IgD-negative memory B cell (primary cell): Measurements from ENCODE around the gene TEP1. TPM values are rescaled to one million over a fixed set of nuclear protein-coding genes. Genes with fewer than 3 reads are reported as not detected.
"Not testable (repeated sequence)": the region's sequence is repeated elsewhere in the genome, so short reads cannot be mapped to it uniquely, and the experiment has no call there.

Source experiments
- H3K27ac Mint-ChIP-seq, 3 donors: one replicate each; pipeline ENCODE4 v1.8.0; 2020 to 2022; ENCODE audit warnings: mild to moderate bottlenecking in 3 of 3, mixed read lengths in 3 of 3, moderate library complexity in 1 of 3
- H3K27me3 Mint-ChIP-seq: one replicate; pipeline ENCODE4 v1.8.0; 2021; ENCODE audit warnings: mixed read lengths
- H3K36me3 Mint-ChIP-seq: one replicate; pipeline ENCODE4 v1.8.0; 2020; ENCODE audit warnings: mild to moderate bottlenecking, mixed read lengths
- H3K4me1 Mint-ChIP-seq, 3 donors: one replicate each; pipeline ENCODE4 v1.8.0; 2020 to 2022; ENCODE audit warnings: mixed read lengths in 3 of 3, mild to moderate bottlenecking in 1 of 3
- H3K4me3 Mint-ChIP-seq, 4 donors: one replicate each; pipeline ENCODE4 v1.8.0; 2020 to 2022; ENCODE audit warnings: mild to moderate bottlenecking in 4 of 4, mixed read lengths in 4 of 4, moderate library complexity in 3 of 4
- H3K9me3 Mint-ChIP-seq, 3 donors: one replicate each; pipeline ENCODE4 v1.8.0; 2020 to 2021; ENCODE audit warnings: mixed read lengths in 3 of 3, mild to moderate bottlenecking in 1 of 3
- polyA plus RNA-seq: library from polyadenylated mRNA; unstranded; fragments of 300-500 nt; fragmentation: Illumina TruSeq; gene quantifications from one replicate; pipeline ENCODE4 v1.2.3, GENCODE V29; 2021

The TEP1 gene
- polyA plus RNA-seq, 1 donor from 2014 or later, result 17.8 TPM

DNA sequence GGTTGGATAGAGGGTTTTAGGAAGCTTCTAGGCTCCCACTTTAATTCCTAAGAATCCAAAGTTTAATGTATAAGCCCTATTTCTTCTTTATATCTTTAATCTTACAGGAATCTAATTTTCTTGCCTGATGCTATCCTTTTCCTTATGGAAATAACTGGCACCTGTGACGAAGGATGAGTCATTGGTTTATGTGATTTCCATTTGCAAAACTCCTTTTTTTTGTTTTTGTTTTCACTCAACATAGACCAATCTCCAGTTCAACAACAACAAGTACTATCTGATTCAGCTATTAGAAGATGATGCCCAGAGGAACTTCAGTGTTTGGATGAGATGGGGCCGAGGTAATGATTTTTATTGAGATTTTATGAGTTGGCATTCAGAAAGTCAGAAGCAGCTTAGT, 63.0 kb downstream of the TEP1 start:
- peaks cover 6% of the 10 kb centered on the region for H3K36me3 Mint-ChIP-seq
- no peak overlapping the region for H3K4me3 Mint-ChIP-seq
- no peaks in the 10 kb centered on the region for H3K9me3 Mint-ChIP-seq
- no peaks in the 10 kb centered on the region for H3K27me3 Mint-ChIP-seq
- H3K4me1 Mint-ChIP-seq, result peaks cover 1 to 5% (median 2%) of the 10 kb centered on the region in 3 donors
- H3K27ac Mint-ChIP-seq, result no peak overlapping the region

DNA sequence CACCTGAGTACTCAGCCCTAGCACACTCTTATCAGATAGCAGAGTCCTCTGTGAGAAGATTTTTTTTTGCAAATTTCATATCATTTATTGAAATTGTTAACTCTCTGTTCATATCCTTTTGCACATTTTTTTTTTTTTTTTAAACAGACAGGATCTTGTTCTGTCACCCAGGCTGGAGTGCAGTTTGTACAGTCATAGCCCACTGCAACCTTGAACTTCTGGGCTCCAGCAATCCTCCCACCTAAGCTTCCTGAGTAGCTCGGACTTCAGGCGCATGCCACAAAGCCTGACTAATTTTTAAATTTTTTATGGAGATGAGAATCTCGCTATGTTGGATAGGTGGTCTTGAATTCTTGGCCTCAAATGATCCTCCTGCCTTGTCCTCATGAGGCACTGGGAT, 65.6 kb downstream of the TEP1 start:
- Mint-ChIP-seq H3K36me3 (peaks cover 6% of the 10 kb centered on the region), H3K4me3 (peak overlapping the region in 1 of 4 donors; percentile 20), H3K27me3 (no peaks in the 10 kb centered on the region), H3K4me1 (peaks cover 14 to 20% (median 15%) of the 10 kb centered on the region in 3 donors), H3K9me3 (no peaks in the 10 kb centered on the region), H3K27ac (no peak overlapping the region)

GRCh38 chr14:20346713-20347112, 66.6 kb downstream of the TEP1 start:
- no peaks in the 10 kb centered on the region for H3K27me3 Mint-ChIP-seq
- H3K4me1 Mint-ChIP-seq, result peaks cover 14 to 20% (median 15%) of the 10 kb centered on the region in 3 donors
- H3K9me3 Mint-ChIP-seq, result no peaks in the 10 kb centered on the region
- H3K4me3 Mint-ChIP-seq, result peak overlapping the region in 1 of 4 donors; percentile 49
- peaks cover 2% of the 10 kb centered on the region for H3K36me3 Mint-ChIP-seq
- H3K27ac Mint-ChIP-seq, result no peak overlapping the region

DNA sequence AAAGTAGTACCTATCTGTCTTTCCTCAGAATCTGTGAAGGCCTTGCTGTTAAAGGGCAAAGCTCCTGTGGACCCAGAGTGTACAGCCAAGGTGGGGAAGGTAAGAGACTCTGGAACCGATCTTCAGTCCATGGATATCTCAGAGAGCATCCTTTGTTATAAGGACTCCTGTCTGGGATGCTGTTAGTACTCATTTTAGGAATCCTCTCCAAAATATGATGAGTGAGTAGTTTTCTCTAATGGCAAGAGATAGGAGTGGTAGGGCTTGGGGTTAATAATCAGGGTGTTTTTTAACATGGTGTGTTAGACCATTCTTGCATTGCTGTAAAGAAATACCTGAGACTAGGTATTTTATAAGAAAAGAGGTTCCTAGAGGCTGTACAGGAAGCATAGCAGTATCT, 67.9 kb downstream of the TEP1 start:
- H3K4me1 Mint-ChIP-seq, result peaks cover 14 to 17% (median 15%) of the 10 kb centered on the region in 3 donors
- H3K27ac Mint-ChIP-seq, result peak overlapping the region in 1 of 3 donors; percentile 92
- H3K9me3 Mint-ChIP-seq, result no peaks in the 10 kb centered on the region
- H3K27me3 Mint-ChIP-seq, result no peaks in the 10 kb centered on the region
- peak overlapping the region in 2 of 4 donors; percentile 10 to 91 for H3K4me3 Mint-ChIP-seq
- H3K36me3 Mint-ChIP-seq, result peaks cover 2% of the 10 kb centered on the region

- Mint-ChIP-seq H3K27me3 (no peaks in the 10 kb centered on the region), H3K36me3 (peaks cover 2% of the 10 kb centered on the region), H3K4me3 (peak overlapping the region; percentile 91 to 100 (median 98)), H3K27ac (peak overlapping the region; percentile 92 to 99 (median 98)), H3K9me3 (no peaks in the 10 kb centered on the region), H3K4me1 (peaks cover 15 to 17% (median 16%) of the 10 kb centered on the region in 3 donors)
These were observed 69.5 kb downstream of the TEP1 start for GRCh38 chr14:20343862-20344220.

DNA sequence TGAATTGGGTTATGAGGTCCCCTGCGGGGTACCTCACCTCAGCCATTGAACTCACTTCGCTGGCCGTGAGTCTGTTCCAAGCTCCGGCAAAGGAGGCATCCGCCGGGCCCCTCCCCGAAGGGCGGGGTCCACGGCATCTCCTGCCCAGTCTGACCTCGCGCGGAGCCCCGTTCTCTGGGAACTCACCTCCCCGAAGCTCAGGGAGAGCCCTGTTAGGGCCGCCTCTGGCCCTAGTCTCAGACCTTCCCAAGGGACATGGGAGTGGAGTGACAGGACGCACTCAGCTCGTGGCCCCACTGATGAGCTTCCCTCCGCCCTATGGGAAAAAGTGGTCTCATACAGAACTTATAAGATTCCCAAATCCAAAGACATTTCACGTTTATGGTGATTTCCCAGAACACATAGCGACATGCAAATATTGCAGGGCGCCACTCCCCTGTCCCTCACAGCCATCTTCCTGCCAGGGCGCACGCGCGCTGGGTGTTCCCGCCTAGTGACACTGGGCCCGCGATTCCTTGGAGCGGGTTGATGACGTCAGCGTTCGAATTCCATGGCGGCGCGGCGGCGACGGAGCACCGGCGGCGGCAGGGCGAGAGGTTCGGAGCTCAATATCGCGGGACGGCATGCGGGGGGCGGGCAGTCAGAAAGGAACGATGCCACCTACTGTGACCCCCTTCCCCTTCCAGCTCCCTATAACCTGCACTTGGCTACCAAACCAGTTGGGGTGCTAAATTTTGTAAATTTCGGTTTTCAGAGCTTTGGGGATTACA, 70.0 kb downstream of the TEP1 start, which contains the start of gene PARP2:
Gene PARP2, plus strand, starts transcription at position 544 of the 770 bp plus-strand sequence. Its CDS starts 7 bp downstream, at position 551.
- H3K36me3 Mint-ChIP-seq, result peaks cover 2% of the 10 kb centered on the region

GRCh38 chr14:20341646-20342045, 71.7 kb downstream of the TEP1 start:
- peak overlapping the region in 3 of 4 donors; percentile 91 to 98 (median 98) for H3K4me3 Mint-ChIP-seq
- H3K27me3 Mint-ChIP-seq, result no peaks in the 10 kb centered on the region
- peaks cover under 1% of the 10 kb centered on the region for H3K36me3 Mint-ChIP-seq
- peak overlapping the region in 1 of 3 donors; percentile 98 for H3K27ac Mint-ChIP-seq
- H3K4me1 Mint-ChIP-seq, result peaks cover 15 to 17% (median 15%) of the 10 kb centered on the region in 3 donors
- no peaks in the 10 kb centered on the region for H3K9me3 Mint-ChIP-seq

More for the DNA sequence above, 70.0 kb downstream of the TEP1 start, which contains the start of gene PARP2:
- H3K9me3 Mint-ChIP-seq, result no peaks in the 10 kb centered on the region
- H3K4me3 Mint-ChIP-seq, result peak within 1 kb of the TSS; percentile 91 to 100 (median 98)
- peaks cover 15 to 17% (median 16%) of the 10 kb centered on the region in 3 donors for H3K4me1 Mint-ChIP-seq
- H3K27ac Mint-ChIP-seq, result peak within 1 kb of the TSS; percentile 92 to 99 (median 98)
- H3K27me3 Mint-ChIP-seq, result no peaks in the 10 kb centered on the region

GRCh38 chr14:20341032-20341431, 72.3 kb downstream of the TEP1 start:
- H3K27ac Mint-ChIP-seq, H3K9me3 Mint-ChIP-seq, H3K27me3 Mint-ChIP-seq, H3K36me3 Mint-ChIP-seq: not testable (repeated sequence)
- peaks cover 15 to 17% (median 15%) of the 10 kb centered on the region in 3 donors for H3K4me1 Mint-ChIP-seq
- H3K4me3 Mint-ChIP-seq, result peak overlapping the region in 2 of 4 donors; percentile 11 to 63

DNA sequence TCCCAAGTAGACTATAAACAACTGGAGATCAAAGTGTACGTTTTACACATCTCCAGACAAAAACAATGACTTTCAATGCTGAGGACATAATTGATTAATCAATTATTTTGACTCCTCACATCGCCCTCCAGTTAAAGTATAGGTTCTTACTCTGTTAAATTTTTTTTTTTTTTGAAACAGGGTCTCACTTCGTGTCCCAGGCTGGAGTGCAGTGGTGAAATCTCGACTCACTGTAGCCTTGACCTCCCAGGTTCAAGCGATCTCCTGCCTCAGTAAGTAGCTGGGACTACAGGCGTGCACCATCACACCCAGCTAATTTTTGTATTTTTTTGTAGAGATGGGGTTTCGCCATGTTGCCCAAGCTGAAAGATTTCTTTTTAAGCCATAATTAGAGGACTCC, 79.3 kb downstream of the TEP1 start:
- H3K27ac Mint-ChIP-seq, result no peak overlapping the region
- peaks cover 2% of the 10 kb centered on the region for H3K36me3 Mint-ChIP-seq
- H3K4me3 Mint-ChIP-seq, result no peak overlapping the region
- H3K4me1 Mint-ChIP-seq, result peaks cover 21 to 34% (median 25%) of the 10 kb centered on the region in 3 donors
- H3K9me3 Mint-ChIP-seq, result no peaks in the 10 kb centered on the region
- no peaks in the 10 kb centered on the region for H3K27me3 Mint-ChIP-seq

- peaks cover 2% of the 10 kb centered on the region for H3K36me3 Mint-ChIP-seq
- peak overlapping the region; percentile 99 to 100 (median 100) for H3K4me3 Mint-ChIP-seq
- peaks cover 25 to 38% (median 28%) of the 10 kb centered on the region in 3 donors for H3K4me1 Mint-ChIP-seq
- H3K9me3 Mint-ChIP-seq, result no peaks in the 10 kb centered on the region
- peak overlapping the region; percentile 65 to 87 (median 82) for H3K27ac Mint-ChIP-seq
- H3K27me3 Mint-ChIP-seq, result no peaks in the 10 kb centered on the region
These were observed 79.8 kb downstream of the TEP1 start for GRCh38 chr14:20333494-20333841.

DNA sequence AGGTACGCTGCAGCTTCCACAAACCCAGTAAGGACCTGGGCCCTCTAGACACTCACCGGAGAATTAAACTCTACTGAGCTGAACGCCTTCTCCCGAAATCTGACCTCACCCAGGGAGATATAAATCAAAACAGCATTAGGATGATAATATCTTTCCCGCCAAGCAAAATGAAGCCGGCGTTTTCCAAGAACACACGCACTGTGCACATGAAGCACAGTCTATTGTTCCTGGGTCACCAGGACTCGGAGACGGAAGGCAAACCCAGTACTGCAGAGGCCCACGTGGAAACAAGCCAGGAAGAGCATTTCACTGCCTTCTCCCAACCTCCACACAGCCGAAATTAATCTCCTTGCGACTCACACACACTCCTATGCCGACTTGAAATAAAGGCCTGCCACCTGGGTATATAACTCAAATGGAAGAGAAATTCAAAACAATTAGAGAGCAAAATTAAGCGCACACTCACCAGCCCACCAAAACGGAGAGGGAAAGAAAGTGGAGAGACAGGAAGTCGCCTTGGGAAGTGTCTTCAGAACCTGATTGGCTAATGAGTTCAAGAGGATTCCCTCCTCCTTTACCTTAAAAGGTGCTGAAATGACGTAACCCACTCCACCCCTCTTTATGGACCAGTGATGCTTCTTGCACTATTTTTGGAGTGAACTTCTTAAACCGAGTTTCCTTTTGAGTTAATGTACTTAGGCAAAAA, 80.4 kb downstream of the TEP1 start, which contains the start of gene CCNB1IP1:
Gene CCNB1IP1, minus strand, starts transcription at position 492 of the 706 bp plus-strand sequence. CDS start 16,756 bp downstream, outside the sequence.
- H3K4me3 Mint-ChIP-seq, result peak within 1 kb of the TSS; percentile 99 to 100 (median 100)

DNA sequence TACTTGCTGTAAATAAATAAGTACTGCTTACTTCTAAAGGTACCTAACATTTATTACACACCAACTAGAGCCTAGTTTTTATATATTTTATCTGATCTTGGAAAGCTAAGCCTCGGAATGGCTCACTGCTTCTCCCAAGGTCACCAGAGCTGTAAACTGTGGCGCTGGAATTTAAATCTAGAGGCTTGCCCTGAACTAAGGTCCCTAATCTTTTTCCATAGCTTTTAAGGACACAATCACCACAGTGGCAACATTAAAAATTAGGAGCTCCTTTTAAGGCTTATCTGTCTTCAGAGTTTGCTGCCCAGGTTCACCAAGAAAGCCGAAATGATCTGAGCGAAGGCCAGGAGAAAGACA, 80.9 kb downstream of the TEP1 start:
- no peaks in the 10 kb centered on the region for H3K27me3 Mint-ChIP-seq
- H3K4me3 Mint-ChIP-seq, result peak overlapping the region; percentile 99 to 100 (median 100)
- peaks cover 27 to 43% (median 32%) of the 10 kb centered on the region in 3 donors for H3K4me1 Mint-ChIP-seq
- peaks cover 2% of the 10 kb centered on the region for H3K36me3 Mint-ChIP-seq
- no peaks in the 10 kb centered on the region for H3K9me3 Mint-ChIP-seq
- H3K27ac Mint-ChIP-seq, result peak overlapping the region; percentile 65 to 87 (median 82)

More for the DNA sequence above, 80.4 kb downstream of the TEP1 start, which contains the start of gene CCNB1IP1:
- Mint-ChIP-seq H3K9me3 (no peaks in the 10 kb centered on the region), H3K36me3 (peaks cover 2% of the 10 kb centered on the region), H3K27ac (peak within 1 kb of the TSS; percentile 65 to 87 (median 82)), H3K27me3 (no peaks in the 10 kb centered on the region), H3K4me1 (peaks cover 25 to 38% (median 28%) of the 10 kb centered on the region in 3 donors)

DNA sequence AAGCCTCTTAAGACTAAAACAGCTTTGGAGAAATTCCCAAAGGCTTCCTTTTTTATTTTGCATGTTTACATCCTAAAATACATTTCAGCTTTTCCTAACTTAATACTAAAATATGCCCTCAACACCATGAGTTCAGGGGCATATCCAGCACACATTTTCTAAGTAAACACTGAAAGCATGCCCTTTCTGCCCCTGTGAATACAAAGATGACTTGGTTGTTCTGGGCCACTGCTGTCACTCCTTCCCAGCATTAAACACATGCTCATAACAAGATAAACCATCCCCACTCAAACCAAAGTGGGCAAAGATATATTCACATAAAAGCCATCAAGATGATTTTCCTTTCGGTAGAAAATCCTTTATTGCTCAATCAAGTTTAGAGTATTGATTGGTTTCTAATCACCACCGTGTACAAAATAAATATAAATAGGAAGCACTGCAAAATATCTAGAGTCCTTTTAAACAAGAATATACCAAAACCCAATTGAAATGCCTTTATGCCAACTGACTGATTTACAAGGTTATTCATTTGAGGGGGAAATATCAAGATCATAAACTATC, 82.2 kb downstream of the TEP1 start:
- H3K27me3 Mint-ChIP-seq, result no peaks in the 10 kb centered on the region
- H3K27ac Mint-ChIP-seq, result peak overlapping the region in 2 of 3 donors; percentile 35 to 81
- peaks cover 29 to 47% (median 35%) of the 10 kb centered on the region in 3 donors for H3K4me1 Mint-ChIP-seq
- peak overlapping the region in 2 of 4 donors; percentile 32 to 50 for H3K4me3 Mint-ChIP-seq
- H3K9me3 Mint-ChIP-seq, result no peaks in the 10 kb centered on the region
- peaks cover 2% of the 10 kb centered on the region for H3K36me3 Mint-ChIP-seq

- H3K27me3 Mint-ChIP-seq, result no peaks in the 10 kb centered on the region
- H3K4me1 Mint-ChIP-seq, result peaks cover 29 to 47% (median 35%) of the 10 kb centered on the region in 3 donors
- H3K9me3 Mint-ChIP-seq, result no peaks in the 10 kb centered on the region
- peaks cover 2% of the 10 kb centered on the region for H3K36me3 Mint-ChIP-seq
- H3K27ac Mint-ChIP-seq, result no peak overlapping the region
- H3K4me3 Mint-ChIP-seq, result no peak overlapping the region
These were observed 83.9 kb downstream of the TEP1 start for GRCh38 chr14:20329355-20329754.

DNA sequence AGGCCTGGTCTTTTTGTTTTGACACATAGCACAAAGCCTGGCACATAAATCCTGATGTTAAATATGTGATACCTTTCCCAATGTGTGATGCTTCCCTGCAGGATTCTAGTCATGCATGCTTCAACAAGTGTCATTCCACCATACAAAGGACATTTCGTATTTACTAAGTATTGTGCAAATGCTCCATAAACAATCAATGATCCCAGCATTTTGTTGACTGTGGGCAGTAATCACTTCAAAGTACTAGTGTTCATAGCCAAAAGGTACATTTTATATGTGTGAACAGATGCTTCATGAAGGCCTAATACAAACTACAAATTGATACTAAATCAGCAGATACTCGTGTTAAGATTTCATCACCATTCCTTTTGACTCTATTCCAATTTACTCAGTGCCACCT, 84.6 kb downstream of the TEP1 start:
- Mint-ChIP-seq H3K36me3 (peaks cover 2% of the 10 kb centered on the region), H3K4me1 (peaks cover 29 to 47% (median 35%) of the 10 kb centered on the region in 3 donors), H3K4me3 (no peak overlapping the region), H3K9me3 (no peaks in the 10 kb centered on the region), H3K27me3 (no peaks in the 10 kb centered on the region), H3K27ac (no peak overlapping the region)
